A673 (cell line): ENCODE data around the gene RDH16. TPM values are rescaled to one million over a fixed set of nuclear protein-coding genes. Genes with fewer than 3 reads are reported as not detected.
"Not testable (repeated sequence)": the region's sequence is repeated elsewhere in the genome, so short reads cannot be mapped to it uniquely, and the experiment has no call there.

Experiments used
- BruUV-seq: library from RNA; stranded (reverse); fragments of 400-500 nt; replicated peaks from 2 replicates; lab custom pipeline; 2021; lab: Mats Ljungman, UMichigan
- CTCF ChIA-PET: fragments of 300-600 bp; sonication (Branson Sonifier 250); formaldehyde crosslinking; loops from one replicate; lab custom pipeline; 2022; ENCODE audit warnings: antibody characterized with exemption; lab: Charles Lee
- POLR2A ChIA-PET: fragments of 300-600 bp; sonication (Branson Sonifier 250); formaldehyde crosslinking; loops from one replicate; lab custom pipeline; 2022; ENCODE audit warnings: antibody characterized with exemption; ENCODE audit not compliant: low non-redundant PET; lab: Charles Lee
- DNase-seq: peaks from one replicate; pipeline ENCODE4 v3.0.0-alpha.2; 2015; ENCODE audit warnings: low spot score
- H3K27ac ChIP-seq: fragments of 200-600 bp; sonication (generic); 2 replicates; pipeline ENCODE4 v1.5.1; 2016; ENCODE audit warnings: mixed run types, low read depth, mild to moderate bottlenecking, mixed read lengths, antibody characterized with exemption, low read length; ENCODE audit not compliant: poor library complexity, severe bottlenecking
- H3K27me3 ChIP-seq: fragments of 200-600 bp; sonication (generic); replicated peaks from 2 replicates; pipeline ENCODE4 v1.6.1; 2017; ENCODE audit warnings: mixed run types, low read depth, mild to moderate bottlenecking, mixed read lengths, antibody characterized with exemption, low read length; ENCODE audit not compliant: insufficient read depth, poor library complexity
- H3K36me3 ChIP-seq: fragments of 200-600 bp; sonication (generic); 2 replicates; pipeline ENCODE4 v1.6.1; 2016; ENCODE audit warnings: mixed run types, mild to moderate bottlenecking, mixed read lengths, antibody characterized with exemption, low read length; ENCODE audit not compliant: insufficient read depth, poor library complexity, severe bottlenecking
- H3K4me1 ChIP-seq: fragments of 200-600 bp; sonication (generic); 2 replicates; pipeline ENCODE4 v1.6.1; 2017; ENCODE audit warnings: mixed run types, mild to moderate bottlenecking, mixed read lengths, antibody characterized with exemption, low read length; ENCODE audit not compliant: insufficient read depth, poor library complexity, severe bottlenecking
- H3K4me3 ChIP-seq: fragments of 200-600 bp; sonication (generic); 2 replicates; pipeline ENCODE4 v1.5.1; 2016; ENCODE audit warnings: low read depth, mixed run types, mild to moderate bottlenecking, mixed read lengths, low read length; ENCODE audit not compliant: poor library complexity, severe bottlenecking
- H3K9me3 ChIP-seq: fragments of 200-600 bp; sonication (generic); 2 replicates; pipeline ENCODE4 v1.6.1; 2016; ENCODE audit warnings: mixed run types, low read depth, mild to moderate bottlenecking, mixed read lengths, antibody characterized with exemption, low read length; ENCODE audit not compliant: poor library complexity, severe bottlenecking
- EZH2 ChIP-seq: fragments of 200-600 bp; sonication (generic); IDR thresholded peaks from 2 replicates; pipeline ENCODE4 v1.6.1; 2017; ENCODE audit warnings: borderline replicate concordance, low read depth, mild to moderate bottlenecking, mixed read lengths, antibody characterized with exemption, low read length; ENCODE audit not compliant: poor library complexity, severe bottlenecking
- intact Hi-C: fragments of 100-400 bp; cut with micrococcal nuclease; formaldehyde crosslinking; loops from one replicate; pipeline ENCODE4 v1.10.0; 2022; ENCODE audit not compliant: unreplicated experiment
- total RNA-seq: library from RNA; stranded (reverse); gene quantifications from 2 replicates; pipeline ENCODE4 v1.2.3, GENCODE V29; 2021
- TF ChIP-seq, protein P1 (sequence below): fragments of 300-800, 200-600 bp; sonication (generic); conservative IDR thresholded peaks from 2 replicates; pipeline ENCODE4 v1.5.1; 2017; ENCODE audit warnings: low read depth, mild to moderate bottlenecking, antibody characterized with exemption, low read length, moderate library complexity, mixed read lengths

RDH16 gene
- total RNA-seq, 1 experiment from 2014 or later, result 0.24 TPM

DNA sequence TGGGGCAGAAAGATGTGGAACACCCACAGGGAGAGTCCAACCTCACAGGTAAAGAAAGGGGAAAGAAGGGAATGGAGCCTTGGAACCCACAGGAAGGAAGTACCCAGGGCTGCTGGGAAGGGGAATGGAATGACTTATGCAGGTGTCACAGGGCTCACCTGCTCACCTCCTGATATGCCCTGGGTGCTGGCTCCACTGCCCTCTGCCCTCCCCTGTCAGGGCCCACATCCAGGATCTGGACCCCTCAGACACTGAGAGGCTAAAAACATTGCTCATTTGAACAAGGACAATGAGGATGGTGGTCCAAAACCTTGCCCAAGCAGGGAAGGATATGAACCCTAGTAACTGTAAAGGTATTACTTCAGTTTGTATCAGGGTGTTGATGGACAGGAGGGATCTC, 29.6 kb upstream of the RDH16 start:
- TF ChIP-seq EZH2, result no peak
- TF ChIP-seq, protein P1, sequence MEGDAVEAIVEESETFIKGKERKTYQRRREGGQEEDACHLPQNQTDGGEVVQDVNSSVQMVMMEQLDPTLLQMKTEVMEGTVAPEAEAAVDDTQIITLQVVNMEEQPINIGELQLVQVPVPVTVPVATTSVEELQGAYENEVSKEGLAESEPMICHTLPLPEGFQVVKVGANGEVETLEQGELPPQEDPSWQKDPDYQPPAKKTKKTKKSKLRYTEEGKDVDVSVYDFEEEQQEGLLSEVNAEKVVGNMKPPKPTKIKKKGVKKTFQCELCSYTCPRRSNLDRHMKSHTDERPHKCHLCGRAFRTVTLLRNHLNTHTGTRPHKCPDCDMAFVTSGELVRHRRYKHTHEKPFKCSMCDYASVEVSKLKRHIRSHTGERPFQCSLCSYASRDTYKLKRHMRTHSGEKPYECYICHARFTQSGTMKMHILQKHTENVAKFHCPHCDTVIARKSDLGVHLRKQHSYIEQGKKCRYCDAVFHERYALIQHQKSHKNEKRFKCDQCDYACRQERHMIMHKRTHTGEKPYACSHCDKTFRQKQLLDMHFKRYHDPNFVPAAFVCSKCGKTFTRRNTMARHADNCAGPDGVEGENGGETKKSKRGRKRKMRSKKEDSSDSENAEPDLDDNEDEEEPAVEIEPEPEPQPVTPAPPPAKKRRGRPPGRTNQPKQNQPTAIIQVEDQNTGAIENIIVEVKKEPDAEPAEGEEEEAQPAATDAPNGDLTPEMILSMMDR, result no peak
- Histone ChIP-seq H3K9me3 (no peaks in the 10 kb centered on the region), H3K27ac (no peak overlapping the region), H3K4me3 (no peak overlapping the region), H3K36me3 (no peaks in the 10 kb centered on the region), H3K4me1 (peaks cover 6% of the 10 kb centered on the region), H3K27me3 (no peaks in the 10 kb centered on the region)
- BruUV-seq, result no TSS peak
- CTCF ChIA-PET, result interaction anchor here (1.0 to 1.3 kb wide), 5 partner anchors 15 to 350 kb away, joined by 3 to 6 read pairs (median 3); partner anchors contain the start of gene HSD17B6
- POLR2A ChIA-PET, result no interaction called here
- DNase-seq, result no peak
- intact Hi-C loops, result loop anchor here (1.0 kb wide), 2 partner anchors 147 to 230 kb away; no protein-coding TSS in a partner anchor

DNA sequence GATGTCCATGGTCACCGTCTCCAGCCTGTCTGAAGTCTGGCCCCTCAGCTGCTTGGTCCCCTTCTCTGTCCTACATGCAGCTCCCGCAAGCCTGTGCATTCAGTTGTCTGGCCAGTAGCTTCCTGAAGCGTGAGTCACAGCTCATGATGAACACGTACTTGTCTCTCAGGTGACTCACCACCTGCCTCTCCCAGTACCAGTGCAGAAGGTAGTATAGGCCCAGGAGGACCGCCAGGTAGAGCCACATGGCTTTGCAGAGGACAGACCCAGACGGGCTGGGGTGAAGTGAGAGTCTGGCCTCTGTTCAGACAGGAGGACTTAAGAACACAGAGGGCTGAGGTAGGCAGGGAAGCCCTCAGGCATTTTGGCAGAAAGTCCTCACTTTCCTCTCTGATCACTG, 28.3 kb upstream of the RDH16 start:
- POLR2A ChIA-PET, result interaction anchor here (0.6 kb wide), 1 partner anchor 223 kb away, joined by 7 read pairs; the partner anchor contains the start of gene HSD17B6
- BruUV-seq, H3K9me3 ChIP-seq, H3K4me3 ChIP-seq, H3K27ac ChIP-seq, intact Hi-C loops, H3K36me3 ChIP-seq, H3K27me3 ChIP-seq, DNase-seq, H3K4me1 ChIP-seq: not testable (repeated sequence)
- CTCF ChIA-PET, result interaction anchor here (0.9 kb wide), 1 partner anchor 10 kb away, joined by 3 read pairs; no protein-coding TSS in a partner anchor

DNA sequence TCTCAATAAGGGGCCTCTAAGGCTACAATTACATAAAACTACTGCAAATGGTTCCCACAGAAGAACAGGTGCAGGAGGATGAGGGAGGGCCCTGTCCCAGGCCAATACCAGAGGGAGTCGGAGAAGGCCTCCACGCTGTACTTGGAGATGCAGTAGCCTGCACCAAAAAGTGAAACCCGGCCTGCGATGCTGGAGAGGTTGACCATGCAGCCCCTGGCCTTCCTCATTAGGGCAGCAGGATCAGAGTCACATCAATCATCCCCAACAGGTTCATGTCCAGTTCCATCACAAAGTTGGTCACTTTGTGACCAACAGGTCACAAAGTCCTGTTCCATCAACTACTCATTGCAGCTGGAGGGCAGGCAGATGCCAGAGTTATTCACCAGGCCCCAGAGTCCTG, 26.0 kb upstream of the RDH16 start:
- H3K4me1 ChIP-seq, result no peaks in the 10 kb centered on the region
- no peaks in the 10 kb centered on the region for H3K36me3 ChIP-seq
- no peaks in the 10 kb centered on the region for H3K27me3 ChIP-seq
- ChIA-PET CTCF (no interaction called here), POLR2A (no interaction called here)
- no peak for TF ChIP-seq EZH2
- TF ChIP-seq, protein P1, result no peak
- H3K27ac ChIP-seq, result no peak overlapping the region
- no TSS peak for BruUV-seq
- intact Hi-C loops, result no loop called here
- DNase-seq, result no peak
- H3K9me3 ChIP-seq, result no peaks in the 10 kb centered on the region
- no peak overlapping the region for H3K4me3 ChIP-seq

DNA sequence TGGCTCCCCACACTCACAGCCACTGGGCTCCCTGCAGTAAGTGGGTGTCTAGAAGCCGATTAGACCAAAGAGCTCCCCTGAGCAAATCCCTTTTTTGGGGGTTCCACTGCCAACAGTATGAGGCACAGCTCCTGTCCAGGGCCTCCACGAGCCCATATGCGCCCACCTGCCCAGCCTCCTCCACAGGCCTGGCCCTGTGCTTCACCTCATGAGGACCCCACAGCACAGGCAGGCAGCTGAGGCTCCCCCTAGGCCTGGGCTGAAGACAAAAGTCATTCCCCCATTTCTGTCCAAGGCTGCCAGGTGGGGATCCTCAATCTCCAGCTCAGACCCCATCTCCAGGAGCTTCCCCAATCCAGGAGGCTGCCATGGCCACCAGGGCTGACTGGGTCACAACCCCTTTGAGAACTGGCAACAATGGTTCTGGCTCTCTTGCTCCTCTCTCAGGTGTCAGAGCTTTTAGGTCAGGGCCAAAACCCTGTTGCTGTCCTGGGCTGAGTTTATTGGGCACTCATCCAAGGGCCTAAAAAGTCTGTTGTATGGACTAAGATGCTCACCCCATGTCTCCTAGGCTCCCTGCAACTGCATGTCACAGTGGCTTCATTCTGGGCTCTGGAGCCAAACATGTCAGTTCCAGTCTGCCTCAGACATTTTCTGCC, 25.3 kb upstream of the RDH16 start:
- intact Hi-C loops, BruUV-seq, CTCF ChIA-PET, H3K27me3 ChIP-seq, H3K9me3 ChIP-seq, H3K36me3 ChIP-seq, H3K4me3 ChIP-seq, DNase-seq, H3K27ac ChIP-seq, H3K4me1 ChIP-seq: not testable (repeated sequence)
- POLR2A ChIA-PET, result interaction anchor here (0.6 kb wide), 1 partner anchor 300 kb away, joined by 11 read pairs; no protein-coding TSS in a partner anchor
